Vein endothelial cell (primary cell): Measurements from ENCODE around the gene TRMT44. TPM values are rescaled to one million over a fixed set of nuclear protein-coding genes. Genes with fewer than 3 reads are reported as not detected.

Experiments used
- small RNA-seq: library from RNA; depleted of rRNA; stranded (forward); fragments of <200 nt; gene quantifications from one replicate; pipeline ENCODE3, GENCODE V24; 2012
- total RNA-seq: library from RNA; depleted of rRNA; stranded (reverse); fragments of >200 nt; gene quantifications from 2 replicates; pipeline ENCODE4 v1.2.3, GENCODE V29; 2012

The TRMT44 gene, protein sequence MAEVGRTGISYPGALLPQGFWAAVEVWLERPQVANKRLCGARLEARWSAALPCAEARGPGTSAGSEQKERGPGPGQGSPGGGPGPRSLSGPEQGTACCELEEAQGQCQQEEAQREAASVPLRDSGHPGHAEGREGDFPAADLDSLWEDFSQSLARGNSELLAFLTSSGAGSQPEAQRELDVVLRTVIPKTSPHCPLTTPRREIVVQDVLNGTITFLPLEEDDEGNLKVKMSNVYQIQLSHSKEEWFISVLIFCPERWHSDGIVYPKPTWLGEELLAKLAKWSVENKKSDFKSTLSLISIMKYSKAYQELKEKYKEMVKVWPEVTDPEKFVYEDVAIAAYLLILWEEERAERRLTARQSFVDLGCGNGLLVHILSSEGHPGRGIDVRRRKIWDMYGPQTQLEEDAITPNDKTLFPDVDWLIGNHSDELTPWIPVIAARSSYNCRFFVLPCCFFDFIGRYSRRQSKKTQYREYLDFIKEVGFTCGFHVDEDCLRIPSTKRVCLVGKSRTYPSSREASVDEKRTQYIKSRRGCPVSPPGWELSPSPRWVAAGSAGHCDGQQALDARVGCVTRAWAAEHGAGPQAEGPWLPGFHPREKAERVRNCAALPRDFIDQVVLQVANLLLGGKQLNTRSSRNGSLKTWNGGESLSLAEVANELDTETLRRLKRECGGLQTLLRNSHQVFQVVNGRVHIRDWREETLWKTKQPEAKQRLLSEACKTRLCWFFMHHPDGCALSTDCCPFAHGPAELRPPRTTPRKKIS
- 18.0 and 28.3 TPM in 2 replicates for total RNA-seq

GRCh38 chr4:8440492-8441311 is at the start of gene TRMT44, which contains the start of gene ACOX3:
Gene TRMT44 (plus strand): TSS chr4:8440777. CDS start chr4:8440823, 46 bp downstream.
Gene ACOX3 (minus strand): TSS chr4:8440723. CDS start chr4:8416521, 24,202 bp downstream.

Small RNAs within 50 kb of the gene (small RNA-seq; reads per million reads assigned to genes)
- gene RNA5SP152, result not detected

Other genes with a start within 250 kb of the TRMT44 start
- gene SH3TC1, start 241.5 kb upstream of the TRMT44 start, total RNA-seq, result 142 and 148 TPM in 2 replicates
- gene HTRA3, start 171.0 kb upstream of the TRMT44 start, total RNA-seq, result 4.6 and 13.7 TPM in 2 replicates
- 39.8 and 54.5 TPM in 2 replicates for gene ACOX3, start 54 bp upstream of the TRMT44 start, total RNA-seq
- not detected in 2 replicates for gene GPR78, start 139.6 kb downstream of the TRMT44 start, total RNA-seq
- gene CPZ, start 152.0 kb downstream of the TRMT44 start, total RNA-seq, result 0.10 TPM in 1 of 2 replicates, not detected in the other